GM18511 (cell line): Measurements from ENCODE around the gene IMPDH1.
A peak's percentile ranks its signal among the peaks of the same experiment; 100 is the strongest.

Source experiments
- ATAC-seq: cut with Tn5 transposase; IDR thresholded peaks from one replicate; pipeline ENCODE4 v1.9.1; 2021; ENCODE audit warnings: mild to moderate bottlenecking, moderate library complexity; ENCODE audit not compliant: unreplicated experiment

The IMPDH1 gene

GRCh38 chr7:128435327-128435686 is 25.5 kb upstream of the IMPDH1 start:
- ATAC-seq: no peak

GRCh38 chr7:128434413-128435326 is 24.9 kb upstream of the IMPDH1 start:
- ATAC-seq: no peak

- ATAC-seq: no peak
Observed at GRCh38 chr7:128431754-128432153, 22.0 kb upstream of the IMPDH1 start.

- ATAC-seq: no peak
Observed at GRCh38 chr7:128431221-128431620, 21.4 kb upstream of the IMPDH1 start.

- ATAC-seq: no peak
Observed at GRCh38 chr7:128430207-128430606, 20.4 kb upstream of the IMPDH1 start.

- peak; percentile 54 for ATAC-seq
Observed at GRCh38 chr7:128427289-128427891, 17.6 kb upstream of the IMPDH1 start.

GRCh38 chr7:128425850-128426249 is 16.1 kb upstream of the IMPDH1 start:
- ATAC-seq: no peak

- no peak for ATAC-seq
Observed at GRCh38 chr7:128424686-128425275, 15.0 kb upstream of the IMPDH1 start.

GRCh38 chr7:128422842-128423241 is 13.1 kb upstream of the IMPDH1 start:
- ATAC-seq: no peak

GRCh38 chr7:128422037-128422436 is 12.3 kb upstream of the IMPDH1 start:
- ATAC-seq: no peak

GRCh38 chr7:128421384-128421783 is 11.6 kb upstream of the IMPDH1 start:
- no peak for ATAC-seq

GRCh38 chr7:128420773-128421172 is 11.0 kb upstream of the IMPDH1 start:
- no peak for ATAC-seq

- no peak for ATAC-seq
Observed at GRCh38 chr7:128419257-128419656, 9.5 kb upstream of the IMPDH1 start.

GRCh38 chr7:128417071-128417470 is 7.3 kb upstream of the IMPDH1 start:
- no peak for ATAC-seq

- no peak for ATAC-seq
Observed at GRCh38 chr7:128415217-128415785, 5.5 kb upstream of the IMPDH1 start.

GRCh38 chr7:128410451-128410753 is 620 bp upstream of the IMPDH1 start:
- no peak for ATAC-seq

GRCh38 chr7:128408709-128409595 is 830 bp downstream of the IMPDH1 start:
- ATAC-seq: no peak

GRCh38 chr7:128407751-128408708 is 1.8 kb downstream of the IMPDH1 start:
- ATAC-seq: no peak

- ATAC-seq: no peak
Observed at GRCh38 chr7:128407233-128407589, 2.6 kb downstream of the IMPDH1 start.
